CD4-positive, alpha-beta memory T cell (primary cell): ENCODE data around the gene MAP4. TPM values are rescaled to one million over a fixed set of nuclear protein-coding genes. Genes with fewer than 3 reads are reported as not detected.

Experiments used
- CTCF ChIA-PET: fragments of 350-600 bp; sonication (Branson Sonifier 250); formaldehyde crosslinking; loops from one replicate; lab custom pipeline; 2021; ENCODE audit warnings: inconsistent platforms; ENCODE audit not compliant: partially characterized antibody; lab: Charles Lee
- POLR2A ChIA-PET: fragments of 350-600 bp; sonication (Branson Sonifier 250); formaldehyde crosslinking; loops from one replicate; lab custom pipeline; 2021; ENCODE audit not compliant: partially characterized antibody; lab: Charles Lee
- DNase-seq, 5 donors: peaks; one replicate each; pipeline versions ENCODE4 v3.0.0 to v3.0.0-alpha.2; 2020 to 2022; ENCODE audit warnings: mixed read lengths in 1 of 5
- H3K27ac ChIP-seq: one replicate; pipeline ENCODE4 v1.7.0; 2013; ENCODE audit warnings: low read depth, low read length
- H3K27me3 ChIP-seq: 2 replicates; pipeline ENCODE4 v1.7.0; 2013; ENCODE audit warnings: mild to moderate bottlenecking, low read length, moderate library complexity; ENCODE audit not compliant: insufficient read depth
- H3K36me3 ChIP-seq: 2 replicates; pipeline ENCODE4 v1.7.0; 2013; ENCODE audit warnings: mild to moderate bottlenecking, low read length, moderate library complexity; ENCODE audit not compliant: insufficient read depth
- H3K4me1 ChIP-seq: 2 replicates; pipeline ENCODE4 v1.7.0; 2013; ENCODE audit warnings: mild to moderate bottlenecking, low read length, moderate library complexity; ENCODE audit not compliant: insufficient read depth
- H3K4me3 ChIP-seq, 2 donors: one replicate each; pipeline ENCODE4 v1.7.0; 2013; ENCODE audit warnings: low read length in 2 of 2, mild to moderate bottlenecking in 1 of 2
- H3K9me3 ChIP-seq, 2 donors: one replicate each; pipeline ENCODE4 v1.7.0; 2013; ENCODE audit warnings: low read length in 2 of 2, control low read depth in 1 of 2; ENCODE audit not compliant: control insufficient read depth in 1 of 2
- H3K27ac Mint-ChIP-seq, 7 donors: one replicate each; pipeline ENCODE4 v1.8.0; 2020 to 2021; ENCODE audit warnings: mixed read lengths in 7 of 7, mild to moderate bottlenecking in 6 of 7, inconsistent platforms in 3 of 7, moderate library complexity in 3 of 7
- H3K27me3 Mint-ChIP-seq, 2 donors: one replicate each; pipeline ENCODE4 v1.8.0; 2020 to 2021; ENCODE audit warnings: mixed read lengths in 2 of 2
- H3K36me3 Mint-ChIP-seq, 2 donors: one replicate each; pipeline ENCODE4 v1.8.0; 2020 to 2021; ENCODE audit warnings: mixed read lengths in 2 of 2, inconsistent platforms in 1 of 2, mild to moderate bottlenecking in 1 of 2
- H3K4me1 Mint-ChIP-seq, 4 donors: one replicate each; pipeline ENCODE4 v1.8.0; 2020 to 2021; ENCODE audit warnings: mixed read lengths in 4 of 4, mild to moderate bottlenecking in 1 of 4
- H3K4me3 Mint-ChIP-seq, 8 donors: one replicate each; pipeline ENCODE4 v1.8.0; 2020 to 2021; ENCODE audit warnings: mixed read lengths in 8 of 8, mild to moderate bottlenecking in 7 of 8, moderate library complexity in 6 of 8, inconsistent platforms in 3 of 8
- H3K9me3 Mint-ChIP-seq, 8 donors: one replicate each; pipeline ENCODE4 v1.8.0; 2020 to 2021; ENCODE audit warnings: mixed read lengths in 8 of 8, mild to moderate bottlenecking in 5 of 8, inconsistent platforms in 3 of 8, moderate library complexity in 1 of 8
- intact Hi-C: fragments of 100-400 bp; cut with micrococcal nuclease; formaldehyde crosslinking; loops from one replicate; pipeline ENCODE4 v1.15.1; 2023
- polyA plus RNA-seq, 2 donors: library from polyadenylated mRNA; unstranded; fragments of 300-500 nt; fragmentation: Illumina TruSeq; gene quantifications; one replicate each; pipeline ENCODE4 v1.2.3, GENCODE V29; 2021
- total RNA-seq, 2 experiments: library from RNA; stranded (reverse); gene quantifications; one replicate each; pipeline ENCODE4 v1.2.3, GENCODE V29; 2021

Gene MAP4
- total and polyA plus RNA-seq, 4 experiments from 2014 or later, result 4.4 to 72.6 (median 67.8) TPM

DNA sequence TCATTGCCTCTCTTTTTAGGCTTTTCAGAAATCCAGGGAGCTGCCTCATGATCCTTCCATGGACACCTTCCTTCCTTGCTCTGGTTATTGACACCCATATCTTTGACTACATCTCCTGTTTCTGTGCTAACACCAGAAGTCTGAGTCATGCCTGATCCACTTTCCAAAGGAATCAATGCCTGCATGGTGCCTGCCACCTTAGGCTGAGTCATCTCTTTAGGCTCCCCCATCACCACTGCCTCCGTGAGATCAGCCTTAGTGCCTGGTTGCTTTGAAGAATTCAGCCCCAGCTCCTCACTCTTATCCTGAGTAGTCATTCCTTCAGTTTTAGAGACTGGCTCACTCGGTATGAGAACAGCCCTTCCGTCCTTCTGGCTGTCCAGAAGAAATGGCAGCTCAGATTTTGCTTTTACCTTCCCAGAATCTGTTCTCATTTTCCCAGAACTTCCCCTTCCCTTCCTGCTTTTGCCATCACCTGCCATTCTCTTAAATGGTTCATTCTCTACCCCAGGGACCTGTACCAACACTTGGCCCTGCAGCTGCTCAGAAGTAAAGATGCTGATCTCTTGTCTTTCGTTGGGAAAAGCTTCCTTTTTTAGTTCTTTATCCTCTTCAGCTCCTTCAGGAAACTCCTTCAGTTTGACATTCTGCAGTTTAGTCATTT is 105.3 kb downstream of the MAP4 start:
- Mint-ChIP-seq H3K4me3 (no peak overlapping the region), H3K27ac (peak overlapping the region in 3 of 7 donors; percentile 4 to 32 (median 14)), H3K4me1 (peaks cover 0 to 2% (median 0%) of the 10 kb centered on the region in 4 donors), H3K9me3 (no peaks in the 10 kb centered on the region), H3K36me3 (peaks cover 69 to 75% of the 10 kb centered on the region in 2 donors), H3K27me3 (no peaks in the 10 kb centered on the region)
- Histone ChIP-seq H3K9me3 (no peaks in the 10 kb centered on the region), H3K27ac (no peak overlapping the region), H3K36me3 (peaks cover 13% of the 10 kb centered on the region), H3K4me1 (no peaks in the 10 kb centered on the region), H3K27me3 (no peaks in the 10 kb centered on the region), H3K4me3 (no peak overlapping the region)
- ChIA-PET CTCF (interaction anchor here (0.6 kb wide), 1 partner anchor 98 kb away, joined by 3 read pairs; no protein-coding TSS in a partner anchor), POLR2A (no interaction called here)
- intact Hi-C loops, result no loop called here
- DNase-seq, result no peak

- peaks cover 63 to 71% of the 10 kb centered on the region in 2 donors for H3K36me3 Mint-ChIP-seq
- H3K27ac Mint-ChIP-seq, result peak overlapping the region in 1 of 7 donors; percentile 27
These were observed 106.0 kb downstream of the MAP4 start for GRCh38 chr3:47910233-47910632.

DNA sequence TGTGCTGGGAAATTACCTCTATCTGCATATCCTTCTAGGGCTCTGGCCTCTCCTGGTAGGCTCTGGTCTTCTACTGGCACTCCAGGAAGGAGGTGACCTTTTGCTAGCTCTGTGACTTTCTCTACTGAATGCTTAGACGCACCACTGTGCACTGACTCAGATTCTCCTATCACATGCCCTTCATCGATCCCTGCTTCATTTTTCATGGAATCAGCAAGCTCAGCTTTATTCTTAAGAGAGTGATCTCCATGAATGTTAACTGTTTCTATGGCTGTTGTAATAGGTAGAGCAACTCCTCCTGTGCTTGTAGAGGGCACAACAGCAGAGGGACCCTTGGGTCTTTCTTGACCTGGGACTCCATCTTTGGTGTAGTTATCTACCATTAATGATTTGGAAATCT is 106.6 kb downstream of the MAP4 start:
- Mint-ChIP-seq H3K4me1 (no peaks in the 10 kb centered on the region), H3K9me3 (no peaks in the 10 kb centered on the region), H3K36me3 (peaks cover 60 to 66% of the 10 kb centered on the region in 2 donors), H3K4me3 (no peak overlapping the region), H3K27ac (no peak overlapping the region), H3K27me3 (no peaks in the 10 kb centered on the region)
- intact Hi-C loops, result no loop called here
- H3K36me3 ChIP-seq, result peaks cover 2% of the 10 kb centered on the region
- H3K27ac ChIP-seq, result no peak overlapping the region
- H3K4me1 ChIP-seq, result no peaks in the 10 kb centered on the region
- DNase-seq, result no peak
- ChIA-PET POLR2A (no interaction called here), CTCF (no interaction called here)
- H3K4me3 ChIP-seq, result no peak overlapping the region
- H3K27me3 ChIP-seq, result no peaks in the 10 kb centered on the region
- no peaks in the 10 kb centered on the region for H3K9me3 ChIP-seq

More at GRCh38 chr3:47910233-47910632, 106.0 kb downstream of the MAP4 start:
- no peaks in the 10 kb centered on the region for H3K27me3 Mint-ChIP-seq
- Histone ChIP-seq H3K27me3 (no peaks in the 10 kb centered on the region), H3K36me3 (peaks cover 6% of the 10 kb centered on the region), H3K4me1 (no peaks in the 10 kb centered on the region), H3K27ac (no peak overlapping the region), H3K9me3 (no peaks in the 10 kb centered on the region), H3K4me3 (no peak overlapping the region)
- no peaks in the 10 kb centered on the region for H3K9me3 Mint-ChIP-seq
- DNase-seq, result no peak
- intact Hi-C loops, result no loop called here
- CTCF ChIA-PET, result interaction anchor here (0.6 kb wide), 1 partner anchor 98 kb away, joined by 3 read pairs; no protein-coding TSS in a partner anchor
- H3K4me1 Mint-ChIP-seq, result no peaks in the 10 kb centered on the region
- H3K4me3 Mint-ChIP-seq, result no peak overlapping the region
- POLR2A ChIA-PET, result no interaction called here

DNA sequence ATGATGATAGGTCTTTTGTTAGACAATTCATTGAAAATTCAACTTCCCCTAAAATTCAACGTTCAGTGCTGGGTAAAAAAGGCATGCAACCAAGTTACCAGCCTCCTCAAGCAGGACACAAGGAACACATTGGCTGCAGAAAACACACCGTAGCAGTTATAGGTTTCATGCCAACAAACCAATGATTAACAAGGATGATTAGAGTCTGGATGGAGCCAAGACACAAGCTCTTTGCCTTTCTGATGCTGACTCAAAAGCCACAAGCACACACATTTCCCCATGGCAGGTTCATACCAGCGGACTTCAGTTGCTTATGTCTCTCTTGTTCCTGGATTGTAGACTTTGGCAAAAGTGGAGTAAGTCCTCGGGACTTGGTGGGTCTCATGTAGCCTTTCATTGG is 107.5 kb downstream of the MAP4 start:
- H3K4me1 ChIP-seq, result no peaks in the 10 kb centered on the region
- Mint-ChIP-seq H3K27me3 (no peaks in the 10 kb centered on the region), H3K9me3 (no peaks in the 10 kb centered on the region), H3K36me3 (peaks cover 51 to 58% of the 10 kb centered on the region in 2 donors), H3K4me3 (no peak overlapping the region), H3K4me1 (no peaks in the 10 kb centered on the region), H3K27ac (no peak overlapping the region)
- H3K27me3 ChIP-seq, result no peaks in the 10 kb centered on the region
- POLR2A ChIA-PET, result no interaction called here
- no peak for DNase-seq
- intact Hi-C loops, result no loop called here
- CTCF ChIA-PET, result no interaction called here
- H3K9me3 ChIP-seq, result no peaks in the 10 kb centered on the region
- no peak overlapping the region for H3K4me3 ChIP-seq
- no peak overlapping the region for H3K27ac ChIP-seq
- H3K36me3 ChIP-seq, result no peaks in the 10 kb centered on the region

DNA sequence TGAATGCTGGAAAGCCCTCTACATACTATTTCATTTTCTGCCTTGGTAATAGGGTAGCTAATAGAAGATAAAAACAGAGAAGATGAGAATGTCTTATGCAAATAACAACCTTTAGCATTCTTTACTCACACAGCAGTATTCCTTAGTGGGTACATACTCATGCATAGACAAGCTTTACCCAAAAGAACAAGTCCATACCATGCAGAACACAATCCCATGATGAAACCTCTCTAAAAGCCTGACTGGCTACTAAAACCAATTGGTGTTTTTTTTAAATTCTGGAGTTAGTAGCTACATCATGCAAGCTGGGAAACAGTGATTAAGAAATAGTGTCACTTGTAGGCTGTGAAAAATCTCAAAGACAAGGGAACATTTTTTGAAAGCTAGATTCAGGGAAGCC is 108.4 kb downstream of the MAP4 start:
- Mint-ChIP-seq H3K36me3 (peaks cover 50 to 59% of the 10 kb centered on the region in 2 donors), H3K9me3 (no peaks in the 10 kb centered on the region), H3K4me3 (no peak overlapping the region), H3K4me1 (no peaks in the 10 kb centered on the region), H3K27me3 (no peaks in the 10 kb centered on the region), H3K27ac (no peak overlapping the region)
- intact Hi-C loops, result no loop called here
- Histone ChIP-seq H3K4me1 (no peaks in the 10 kb centered on the region), H3K27ac (no peak overlapping the region), H3K36me3 (no peaks in the 10 kb centered on the region), H3K9me3 (no peaks in the 10 kb centered on the region), H3K27me3 (no peaks in the 10 kb centered on the region), H3K4me3 (no peak overlapping the region)
- CTCF ChIA-PET, result interaction anchor here (0.7 kb wide), 1 partner anchor 20 kb away, joined by 3 read pairs; no protein-coding TSS in a partner anchor
- POLR2A ChIA-PET, result interaction anchor here (0.6 kb wide), 1 partner anchor 73 kb away, joined by 3 read pairs; no protein-coding TSS in a partner anchor
- no peak for DNase-seq

- H3K27me3 Mint-ChIP-seq, result no peaks in the 10 kb centered on the region
- ChIA-PET CTCF (no interaction called here), POLR2A (no interaction called here)
- no peak overlapping the region for H3K27ac ChIP-seq
- H3K9me3 ChIP-seq, result no peaks in the 10 kb centered on the region
- no peaks in the 10 kb centered on the region for H3K9me3 Mint-ChIP-seq
- H3K36me3 Mint-ChIP-seq, result peaks cover 10 to 15% of the 10 kb centered on the region in 2 donors
- DNase-seq, result no peak
- H3K4me1 ChIP-seq, result no peaks in the 10 kb centered on the region
- no peak overlapping the region for H3K4me3 ChIP-seq
- no peaks in the 10 kb centered on the region for H3K27me3 ChIP-seq
- H3K27ac Mint-ChIP-seq, result no peak overlapping the region
- no peaks in the 10 kb centered on the region for H3K36me3 ChIP-seq
- H3K4me1 Mint-ChIP-seq, result peaks cover 0 to 13% (median 6%) of the 10 kb centered on the region in 4 donors
- intact Hi-C loops, result no loop called here
- no peak overlapping the region for H3K4me3 Mint-ChIP-seq
These were observed 113.5 kb downstream of the MAP4 start for GRCh38 chr3:47902746-47903145.

DNA sequence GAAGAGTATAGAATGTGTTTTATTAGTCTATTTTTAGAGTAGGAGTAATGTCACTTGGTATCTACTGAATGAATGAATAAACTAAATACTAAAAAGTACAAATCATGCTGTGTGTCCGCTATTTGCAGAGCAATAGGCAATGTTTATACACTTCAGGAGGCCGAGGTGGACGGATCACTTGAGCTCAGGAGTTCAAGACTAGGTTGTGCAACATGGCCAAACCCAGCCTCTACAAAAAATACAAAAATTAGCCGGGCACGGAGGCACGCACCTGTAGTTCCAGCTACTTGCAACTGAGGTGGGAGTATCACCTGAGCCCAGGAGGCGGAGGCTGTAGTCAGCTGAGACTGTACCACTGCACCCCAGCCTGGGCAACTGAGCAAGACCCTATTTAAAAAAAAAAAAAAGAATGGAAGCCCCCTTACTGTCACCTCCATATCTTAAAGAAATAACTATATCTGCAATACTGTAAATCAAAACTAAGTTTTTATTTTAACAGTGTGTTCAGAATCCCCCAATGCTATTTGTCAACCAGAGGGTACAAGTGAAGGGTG is 114.9 kb downstream of the MAP4 start:
- no peaks in the 10 kb centered on the region for H3K4me1 ChIP-seq
- peaks cover 8 to 16% of the 10 kb centered on the region in 2 donors for H3K36me3 Mint-ChIP-seq
- H3K4me3 ChIP-seq, result no peak overlapping the region
- H3K4me3 Mint-ChIP-seq, result no peak overlapping the region
- POLR2A ChIA-PET, result no interaction called here
- H3K27ac Mint-ChIP-seq, result no peak overlapping the region
- peaks cover 0 to 17% (median 7%) of the 10 kb centered on the region in 4 donors for H3K4me1 Mint-ChIP-seq
- no peaks in the 10 kb centered on the region for H3K27me3 ChIP-seq
- CTCF ChIA-PET, result no interaction called here
- intact Hi-C loops, result no loop called here
- no peak for DNase-seq
- H3K9me3 ChIP-seq, result no peaks in the 10 kb centered on the region
- no peaks in the 10 kb centered on the region for H3K36me3 ChIP-seq
- H3K9me3 Mint-ChIP-seq, result no peaks in the 10 kb centered on the region
- no peak overlapping the region for H3K27ac ChIP-seq
- H3K27me3 Mint-ChIP-seq, result no peaks in the 10 kb centered on the region
